Measurements from ENCODE around the gene ANKRD65.
"Not testable (repeated sequence)": the region's sequence is repeated elsewhere in the genome, so short reads cannot be mapped to it uniquely, and the experiment has no call there.

The ANKRD65 gene

GRCh38 chr1:1370094-1370493, 51.0 kb downstream of the ANKRD65 start:
- not testable (repeated sequence) for DNase-seq (ENCODE audit: low spot score)
